HG02938 (cell line): ENCODE data around the gene FOXJ2.
"Not testable (repeated sequence)": the region's sequence is repeated elsewhere in the genome, so short reads cannot be mapped to it uniquely, and the experiment has no call there.

Experiments
- ATAC-seq: cut with Tn5 transposase; IDR thresholded peaks from one replicate; pipeline ENCODE4 v1.9.1; 2021; ENCODE audit warnings: mild to moderate bottlenecking, moderate library complexity; ENCODE audit not compliant: unreplicated experiment

FOXJ2 gene

GRCh38 chr12:8032242-8033152 lies at the start of gene FOXJ2:
Gene FOXJ2, plus strand, starts transcription at chr12:8032716. Its CDS starts 7,117 bp downstream, at chr12:8039833.
- peak; percentile 48 for ATAC-seq

- ATAC-seq: not testable (repeated sequence)
Measured at GRCh38 chr12:7983019-7983418, 49.5 kb upstream of the FOXJ2 start.

GRCh38 chr12:7983460-7983859 lies 49.1 kb upstream of the FOXJ2 start:
- not testable (repeated sequence) for ATAC-seq

GRCh38 chr12:7984900-7985299 lies 47.6 kb upstream of the FOXJ2 start:
- no peak for ATAC-seq

- ATAC-seq: no peak
Measured at GRCh38 chr12:7985802-7986418, 46.6 kb upstream of the FOXJ2 start.

GRCh38 chr12:7989827-7990491 lies 42.6 kb upstream of the FOXJ2 start:
- ATAC-seq: no peak

- no peak for ATAC-seq
Measured at GRCh38 chr12:7991535-7991934, 41.0 kb upstream of the FOXJ2 start.

- ATAC-seq: no peak
Measured at GRCh38 chr12:7994731-7995205, 37.7 kb upstream of the FOXJ2 start.

GRCh38 chr12:7995266-7995963 lies 37.1 kb upstream of the FOXJ2 start:
- peak; percentile 98 for ATAC-seq

GRCh38 chr12:8000827-8001226 lies 31.7 kb upstream of the FOXJ2 start:
- not testable (repeated sequence) for ATAC-seq

GRCh38 chr12:8001496-8001895 lies 31.0 kb upstream of the FOXJ2 start:
- not testable (repeated sequence) for ATAC-seq

GRCh38 chr12:8004897-8005296 lies 27.6 kb upstream of the FOXJ2 start:
- not testable (repeated sequence) for ATAC-seq

GRCh38 chr12:8011331-8011730 lies 21.2 kb upstream of the FOXJ2 start:
- ATAC-seq: no peak

GRCh38 chr12:8012651-8013309 lies 19.7 kb upstream of the FOXJ2 start:
- no peak for ATAC-seq

GRCh38 chr12:8014836-8015235 lies 17.7 kb upstream of the FOXJ2 start:
- ATAC-seq: no peak

GRCh38 chr12:8018213-8018612 lies 14.3 kb upstream of the FOXJ2 start:
- not testable (repeated sequence) for ATAC-seq

- ATAC-seq: no peak
Measured at GRCh38 chr12:8018666-8019581, 13.6 kb upstream of the FOXJ2 start.

- peak; percentile 97 for ATAC-seq
Measured at GRCh38 chr12:8026291-8026900, 6.1 kb upstream of the FOXJ2 start.

- no peak for ATAC-seq
Measured at GRCh38 chr12:8027856-8028255, 4.7 kb upstream of the FOXJ2 start.
